ENCODE data around the gene KDM4C.
"Not testable (repeated sequence)": the region's sequence is repeated elsewhere in the genome, so short reads cannot be mapped to it uniquely, and the experiment has no call there.

KDM4C gene

DNA sequence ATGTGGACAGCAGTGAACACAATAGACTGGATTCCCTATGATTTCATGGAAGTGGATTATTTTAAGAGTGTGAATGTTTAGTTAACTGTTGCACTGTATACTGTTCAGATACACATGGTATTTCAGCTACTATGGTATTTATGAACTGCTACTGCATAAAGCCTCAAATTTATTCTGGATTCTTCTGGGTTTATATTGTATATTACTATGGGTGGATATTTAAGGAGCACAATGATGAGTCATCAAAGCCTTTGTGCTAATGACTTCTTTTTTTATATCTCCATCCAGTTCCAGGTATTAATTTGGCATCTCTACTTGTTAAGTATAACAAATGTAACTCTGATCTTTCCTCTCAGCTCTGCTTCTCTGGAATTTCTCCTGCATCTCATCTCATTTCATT, 6.8 kb downstream of the KDM4C start:
- DNase-seq = no peak

DNA sequence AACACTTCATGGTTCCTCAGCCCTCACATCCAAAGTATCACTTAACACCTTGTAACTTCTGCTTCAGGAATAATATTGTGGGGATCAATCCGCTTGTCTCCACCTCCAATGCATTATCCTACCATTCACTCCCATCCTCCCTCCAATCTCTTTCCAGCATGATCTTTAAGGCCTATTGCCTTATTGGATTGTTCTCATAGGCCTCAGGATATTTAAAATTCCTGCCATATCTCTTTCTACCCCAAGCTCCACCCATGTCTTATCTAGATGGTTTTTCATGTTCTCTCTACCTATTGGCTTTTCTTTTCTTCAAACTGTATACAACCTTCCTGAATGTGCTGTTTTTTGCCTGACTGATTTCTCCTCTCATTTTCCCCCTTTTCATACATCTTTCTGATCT, 7.2 kb downstream of the KDM4C start:
- no peak for DNase-seq

DNA sequence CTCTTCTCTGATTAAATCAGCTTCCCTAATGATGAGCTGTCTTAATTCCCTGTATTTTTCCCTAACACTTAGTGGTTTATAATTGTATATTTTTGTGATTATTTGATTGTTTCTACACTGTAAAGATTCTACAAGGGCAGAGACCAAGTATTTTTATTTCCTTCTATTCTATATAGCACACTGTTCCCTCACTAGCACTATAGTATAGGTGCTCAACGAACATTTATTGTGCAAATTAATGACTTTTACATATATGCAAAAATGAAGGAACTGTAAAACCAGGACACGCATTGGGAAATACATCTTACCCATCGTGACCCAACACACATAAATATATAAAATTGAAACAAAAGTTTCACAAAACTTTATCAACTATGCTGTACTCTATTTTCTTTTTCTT, 7.6 kb downstream of the KDM4C start:
- no peak for DNase-seq

DNA sequence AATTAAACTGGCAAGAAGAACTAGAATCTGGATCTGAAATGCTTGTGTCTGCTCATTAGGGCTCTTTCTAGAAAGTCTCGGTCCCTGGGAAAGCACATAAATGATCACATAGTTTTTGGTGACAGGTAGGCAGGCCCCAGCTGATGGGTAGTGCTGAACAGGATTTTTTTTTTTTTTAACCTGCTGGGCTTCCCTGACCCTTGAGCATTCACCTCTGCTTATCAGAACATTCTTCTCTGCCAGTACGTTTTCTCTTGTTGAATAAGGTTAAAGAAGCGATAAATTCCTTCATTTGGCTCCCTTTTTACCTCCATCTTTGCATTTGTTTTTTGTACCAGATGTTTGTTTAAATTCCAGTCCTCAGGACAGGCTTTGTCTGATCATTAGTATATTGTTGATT, 8.8 kb downstream of the KDM4C start:
- DNase-seq = no peak

DNA sequence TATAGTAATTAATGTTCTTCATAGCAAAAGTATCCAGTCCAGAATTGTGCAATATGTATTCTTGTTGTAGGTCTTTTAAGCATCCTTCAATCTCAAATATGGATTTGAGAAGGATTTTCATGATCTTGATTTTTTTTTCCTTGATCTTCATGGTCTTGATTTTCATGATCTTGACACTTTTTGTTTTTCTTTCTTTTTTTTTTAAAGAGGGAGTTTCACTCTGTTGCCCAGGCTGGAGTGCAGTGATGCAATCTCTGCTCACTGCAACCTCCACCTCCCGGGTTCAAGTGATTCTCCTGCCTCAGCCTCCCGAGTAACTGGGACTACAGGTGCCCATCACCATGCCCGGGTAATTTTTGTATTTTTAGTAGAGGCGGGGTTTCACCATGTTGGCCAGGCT, 10.8 kb downstream of the KDM4C start:
- not testable (repeated sequence) for DNase-seq

DNA sequence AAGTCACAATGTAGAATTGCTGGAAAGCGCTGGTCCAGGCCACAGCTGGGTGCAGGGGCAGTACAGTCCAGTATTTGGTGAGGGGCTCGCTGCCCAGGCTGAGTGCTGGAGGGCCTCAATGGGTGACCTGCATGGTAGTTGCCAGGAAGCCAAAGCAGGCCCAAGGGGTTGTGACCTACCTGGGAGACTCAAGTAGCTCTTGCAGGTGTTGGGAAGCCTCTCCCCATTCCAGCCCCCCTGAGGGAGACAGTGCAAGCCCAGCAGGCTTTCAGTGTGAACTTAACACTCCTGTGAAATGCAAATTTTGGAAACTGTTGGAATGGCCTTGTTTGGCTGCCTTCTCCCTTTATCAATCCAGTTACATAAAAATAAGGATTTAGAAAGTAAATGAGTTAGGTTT, 13.9 kb downstream of the KDM4C start:
- no peak for DNase-seq

DNA sequence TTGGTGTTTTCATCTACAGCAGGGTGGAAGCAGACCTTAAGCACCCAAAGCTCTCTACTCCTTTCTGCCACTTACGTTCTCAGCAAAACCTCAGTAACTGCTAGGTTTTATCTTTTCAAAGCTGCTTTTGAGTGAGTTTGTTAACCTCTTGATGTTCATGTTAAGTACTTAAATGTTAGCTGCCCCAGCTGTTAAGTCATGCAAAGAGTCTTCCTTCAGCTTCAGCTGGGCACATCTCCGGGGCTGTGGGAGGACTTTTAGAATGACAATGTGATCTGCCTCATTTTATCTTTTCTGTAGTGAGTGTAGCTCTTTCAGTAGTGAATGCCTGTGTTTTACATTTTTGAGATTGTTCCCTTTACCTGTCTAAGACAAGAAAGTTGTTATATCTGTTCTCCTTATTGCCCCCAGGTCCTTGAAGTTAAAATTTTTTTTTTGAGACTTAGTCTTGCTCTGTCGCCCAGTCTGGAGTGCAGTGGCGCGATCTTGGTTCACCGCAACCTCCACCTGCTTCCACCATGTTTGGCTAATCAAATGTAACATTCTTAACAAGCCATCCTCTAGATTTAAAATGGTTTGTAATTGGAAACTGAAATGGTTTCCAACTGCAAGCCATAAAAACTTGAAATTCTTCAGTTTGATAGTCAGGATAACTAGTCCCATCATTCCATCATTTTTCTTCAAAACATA, 19.6 kb downstream of the KDM4C start:
- DNase-seq = no peak

DNA sequence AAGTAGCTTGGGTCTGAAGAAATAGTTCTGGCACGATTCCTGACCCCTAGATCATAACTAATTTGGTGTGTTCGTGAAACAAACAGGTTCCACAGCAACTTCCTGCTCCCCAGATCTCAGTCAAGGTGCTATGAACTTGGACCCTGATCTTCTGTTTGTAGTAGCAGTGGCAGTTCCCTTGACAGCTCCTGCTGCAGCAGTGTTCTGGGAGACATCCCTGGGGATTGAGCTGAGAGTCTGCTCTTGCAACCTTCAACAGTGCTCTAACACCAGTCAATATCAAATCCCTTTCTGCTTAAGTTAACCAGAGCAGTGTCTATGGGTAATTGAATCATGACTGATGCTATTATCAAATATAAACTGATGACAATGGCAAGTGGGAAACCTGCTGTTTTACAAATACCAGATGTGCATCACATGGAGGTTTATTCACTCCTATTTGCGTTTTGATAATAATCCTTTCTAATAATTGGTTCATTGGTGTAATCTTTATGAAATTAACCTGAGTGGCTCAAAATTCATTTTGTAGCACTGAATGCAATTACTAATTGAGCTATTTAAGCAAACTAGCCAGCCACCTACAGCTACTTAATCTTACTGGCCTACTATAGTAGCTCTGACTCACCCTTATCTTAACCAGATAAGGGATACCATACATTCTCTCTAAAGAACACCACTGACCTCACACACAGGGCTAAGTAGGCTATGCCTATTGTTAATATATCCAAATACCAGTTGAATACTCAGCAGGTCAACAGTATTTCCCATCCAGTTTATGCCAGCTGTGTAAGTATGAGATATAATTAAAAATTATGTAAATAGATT, 21.9 kb downstream of the KDM4C start:
- DNase-seq = no peak

DNA sequence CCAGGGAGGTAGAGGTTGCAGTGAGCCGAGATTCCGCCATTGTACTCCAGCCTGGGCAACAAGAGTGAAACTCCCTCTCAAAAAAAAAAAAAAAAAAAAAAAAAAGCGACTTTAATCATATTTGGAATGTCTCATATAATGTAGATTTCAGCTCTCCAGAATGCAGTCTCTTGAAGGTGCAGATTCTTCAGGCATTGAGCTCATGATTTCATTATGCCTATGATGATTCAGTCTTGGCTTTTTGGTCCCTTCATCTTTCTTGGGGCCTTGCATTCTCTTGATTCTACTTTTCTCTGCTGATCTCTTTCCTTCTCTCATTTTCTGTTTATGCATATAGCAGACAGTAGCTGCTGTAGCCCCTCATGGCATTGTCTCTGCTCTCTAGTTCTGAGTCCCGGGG, 22.9 kb downstream of the KDM4C start:
- DNase-seq = no peak

DNA sequence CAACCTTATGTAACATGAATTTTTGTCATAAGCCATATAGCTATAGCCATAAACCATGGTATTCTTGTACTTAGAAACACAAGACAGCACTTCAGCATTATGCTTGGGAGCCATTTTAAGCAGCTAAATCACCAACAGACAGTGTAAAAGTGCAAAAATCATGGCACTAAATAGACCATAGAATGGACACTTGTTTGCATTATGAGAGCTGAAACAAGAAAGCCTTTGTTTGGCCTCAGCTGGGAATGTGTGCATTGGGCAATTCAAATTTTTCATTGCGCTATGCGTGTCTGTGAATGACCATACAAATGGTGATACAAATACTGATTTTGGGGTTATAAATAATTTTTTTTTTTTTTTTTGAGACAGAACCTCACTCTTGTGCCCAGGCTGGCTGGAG, 23.7 kb downstream of the KDM4C start:
- no peak for DNase-seq

DNA sequence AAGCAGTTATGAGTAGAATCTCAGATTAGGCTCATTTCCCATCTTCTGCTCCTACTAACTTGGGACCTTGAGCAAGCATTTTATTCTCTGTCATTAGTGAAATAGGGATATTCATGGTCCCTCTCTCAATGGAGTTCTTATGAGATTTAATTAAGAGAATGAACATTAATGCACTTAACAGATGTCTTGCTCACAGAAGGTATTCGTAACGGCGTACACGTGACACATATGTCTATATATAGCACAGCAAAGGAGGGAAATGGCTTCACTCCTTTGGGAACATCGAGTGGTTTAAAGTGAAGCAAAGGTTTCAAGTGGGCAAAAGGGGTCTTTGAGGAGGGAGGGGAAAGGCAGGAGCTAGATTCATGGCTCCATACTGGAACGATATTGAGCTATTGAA, 24.6 kb downstream of the KDM4C start:
- DNase-seq = no peak

DNA sequence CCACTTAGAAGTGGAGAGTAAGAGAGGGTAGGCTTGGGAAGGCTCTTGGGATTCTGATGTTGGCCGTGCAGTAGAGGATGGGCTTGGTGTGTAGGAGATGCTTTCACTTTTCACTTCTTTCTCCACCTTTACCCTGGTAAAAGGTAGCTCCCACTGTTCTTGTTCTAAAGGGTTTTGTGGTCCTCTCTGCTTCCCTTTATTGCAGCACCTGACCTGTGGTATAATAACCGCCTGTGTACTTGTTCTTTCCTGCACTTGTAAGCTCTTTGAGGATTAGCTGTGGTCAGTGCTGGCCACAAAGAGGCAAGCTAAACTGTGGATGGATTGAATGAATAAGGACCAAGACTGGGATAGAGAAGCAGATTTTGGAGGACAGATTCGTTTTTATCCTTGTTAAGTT, 25.2 kb downstream of the KDM4C start:
- DNase-seq = no peak

DNA sequence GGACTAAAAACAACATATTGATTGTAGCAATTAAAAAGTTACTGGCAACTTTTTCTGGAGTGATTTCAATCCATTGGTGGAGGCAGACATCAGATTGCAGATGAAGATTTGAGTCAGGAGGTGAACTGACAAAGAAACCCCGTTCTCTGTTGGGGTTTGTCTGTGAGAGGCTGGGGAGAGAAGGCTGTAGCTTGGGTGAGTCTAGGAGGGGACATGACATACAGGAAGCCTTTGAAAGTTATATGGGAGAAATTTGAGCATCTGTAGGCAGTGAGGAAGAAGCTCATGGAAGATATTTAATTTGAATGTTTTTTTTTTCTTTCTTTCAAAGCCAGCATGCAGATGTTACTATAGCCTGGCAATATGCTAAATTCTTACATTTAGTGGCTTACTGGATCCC, 26.0 kb downstream of the KDM4C start:
- DNase-seq = no peak

DNA sequence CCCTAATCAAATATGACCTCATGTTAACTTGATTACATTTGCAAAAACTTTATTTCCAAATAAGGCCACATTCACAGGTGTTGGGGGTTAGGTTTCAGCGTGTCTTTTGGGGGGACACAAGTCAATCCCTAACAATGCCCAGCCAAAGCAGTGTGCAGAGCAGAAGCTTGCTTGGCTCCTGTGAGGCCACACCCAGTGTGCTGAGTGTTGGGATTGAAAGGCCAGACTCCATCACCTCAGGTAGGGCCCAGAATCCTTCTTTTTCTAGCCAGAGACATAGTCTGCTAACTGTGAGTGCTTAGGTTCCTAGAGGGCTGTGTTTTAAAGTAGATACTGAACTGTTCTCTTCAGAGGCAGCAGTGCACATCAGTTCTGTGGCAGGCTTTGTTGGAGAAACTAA, 27.9 kb downstream of the KDM4C start:
- no peak for DNase-seq

DNA sequence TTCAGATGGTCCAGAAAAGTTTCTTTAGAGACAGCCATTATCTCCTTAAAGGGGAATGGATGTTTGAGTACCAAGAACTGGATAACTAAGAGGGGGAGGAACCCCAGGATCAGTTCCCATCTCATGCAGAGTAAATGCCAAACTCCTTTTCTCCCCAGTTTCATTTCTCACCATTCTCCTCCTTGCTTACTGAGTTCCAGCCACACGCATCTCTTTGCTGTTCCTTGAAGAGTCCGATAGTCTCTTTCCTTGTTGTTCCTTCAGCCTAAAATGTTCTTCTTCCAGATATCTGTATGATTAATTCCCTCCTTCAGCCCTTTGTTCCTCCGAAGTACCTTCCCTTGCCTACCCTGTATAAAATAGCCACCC, 30.0 kb downstream of the KDM4C start:
- DNase-seq = no peak

DNA sequence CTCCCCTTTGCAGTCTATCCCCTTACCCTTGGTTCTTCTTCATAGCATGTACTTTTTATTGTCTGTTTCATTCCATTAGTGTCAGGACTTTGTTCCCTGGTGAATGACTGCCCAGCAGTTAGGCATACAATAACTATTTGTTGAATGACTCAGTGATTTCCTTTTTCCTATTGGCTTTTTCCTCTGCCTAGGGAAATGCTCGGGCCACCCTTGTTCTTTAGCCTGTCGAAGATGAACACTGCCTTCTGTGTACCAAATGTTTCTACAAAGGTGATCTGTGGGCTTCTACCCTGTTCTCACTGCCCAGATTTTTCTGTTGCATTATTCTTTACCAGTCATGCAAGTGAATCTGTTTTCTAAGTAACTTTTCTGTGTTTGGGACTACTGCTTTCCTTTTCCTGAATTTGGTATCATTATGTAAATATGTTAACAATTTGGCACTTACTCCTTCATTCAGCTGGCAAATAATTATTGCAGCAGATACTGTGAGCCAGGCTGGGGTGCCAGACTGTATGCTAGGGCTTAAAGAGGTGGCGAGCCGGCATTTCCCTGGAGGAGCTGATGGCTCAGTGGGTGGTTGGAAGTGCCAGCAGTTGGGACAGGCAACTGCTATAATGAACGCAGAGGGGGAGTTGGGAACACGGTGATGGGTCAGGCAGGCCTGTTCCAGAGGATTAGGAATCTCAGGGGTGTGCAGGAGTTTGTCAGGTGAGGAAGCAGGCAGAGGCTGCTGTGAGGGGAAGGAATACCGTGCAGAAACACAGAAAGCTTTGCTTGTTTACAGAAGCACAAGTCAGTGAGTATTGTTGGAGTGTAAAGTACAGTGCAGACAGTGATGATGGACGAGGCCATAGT, 30.6 kb downstream of the KDM4C start:
- DNase-seq = no peak

DNA sequence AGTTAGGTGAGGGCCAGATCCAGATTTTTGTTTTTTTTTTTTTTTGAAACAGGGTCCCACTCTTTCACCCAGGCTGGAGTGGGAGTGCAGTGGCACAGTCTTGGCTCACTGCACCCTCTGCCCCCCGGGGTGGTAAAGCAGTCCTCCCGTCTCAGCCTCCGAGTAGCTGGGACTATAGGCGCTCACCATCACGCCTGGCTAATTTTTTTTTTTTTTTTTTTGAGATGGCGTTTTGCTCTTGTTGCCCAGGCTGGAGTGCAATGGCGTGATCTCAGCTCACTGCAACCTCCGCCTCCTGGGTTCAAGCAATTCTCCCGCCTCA, 31.2 kb downstream of the KDM4C start:
- DNase-seq = not testable (repeated sequence)

DNA sequence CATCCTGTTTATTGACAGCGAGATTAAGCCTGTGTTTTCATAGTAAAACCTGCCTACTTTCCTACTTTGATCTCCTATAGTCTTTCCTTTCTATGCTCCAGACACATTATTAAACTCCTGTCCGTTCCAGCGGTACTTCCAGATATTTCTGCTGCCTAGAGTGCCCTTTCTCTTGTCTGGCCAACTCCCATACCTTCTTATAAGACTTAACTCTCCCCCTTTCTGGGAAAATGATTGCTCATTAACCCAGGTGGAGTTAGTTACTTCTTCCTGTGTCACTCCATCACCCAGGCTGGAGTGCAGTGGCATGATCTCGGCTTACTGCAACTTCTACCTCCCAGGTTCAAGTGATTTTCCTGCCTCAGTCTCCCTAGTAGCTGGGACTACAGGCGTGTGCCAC, 33.1 kb downstream of the KDM4C start:
- no peak for DNase-seq

DNA sequence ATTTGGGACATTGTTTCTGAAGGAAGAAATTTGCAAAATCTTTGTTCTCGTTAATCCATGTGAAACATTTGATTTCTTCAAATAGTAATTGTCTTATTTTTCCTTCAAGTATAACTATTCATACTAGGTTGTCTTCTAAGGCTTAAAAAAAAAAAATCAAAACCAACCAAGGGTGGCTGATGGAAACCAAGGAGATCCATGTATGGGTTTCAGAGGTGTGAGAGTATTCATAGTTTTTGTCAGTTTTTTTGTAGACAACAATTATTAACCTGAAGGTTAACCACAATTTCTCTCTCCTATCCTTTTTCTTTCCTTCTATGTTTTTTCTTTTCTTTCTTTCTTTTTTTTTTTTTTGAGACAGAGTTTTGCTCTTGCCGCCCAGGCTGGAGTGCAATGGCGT, 35.4 kb downstream of the KDM4C start:
- no peak for DNase-seq

DNA sequence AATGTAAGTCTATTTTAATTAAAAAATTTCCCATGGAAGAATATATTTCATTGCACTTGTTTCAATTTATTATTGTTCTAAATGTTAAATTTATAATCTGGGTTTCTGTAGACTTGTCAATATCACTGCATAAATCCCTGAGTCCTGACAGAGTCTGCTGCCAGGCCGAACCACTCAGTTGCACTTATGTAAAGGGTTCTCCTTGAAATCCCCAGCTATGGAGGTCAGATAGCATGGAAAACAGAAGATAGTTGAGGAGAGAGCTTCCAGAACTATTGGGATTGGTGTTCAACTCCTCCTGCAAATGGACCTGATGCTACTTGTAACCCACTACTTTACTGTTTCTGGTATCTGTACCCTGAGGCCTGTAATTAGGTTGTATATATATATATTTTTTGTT, 37.2 kb downstream of the KDM4C start:
- no peak for DNase-seq

DNA sequence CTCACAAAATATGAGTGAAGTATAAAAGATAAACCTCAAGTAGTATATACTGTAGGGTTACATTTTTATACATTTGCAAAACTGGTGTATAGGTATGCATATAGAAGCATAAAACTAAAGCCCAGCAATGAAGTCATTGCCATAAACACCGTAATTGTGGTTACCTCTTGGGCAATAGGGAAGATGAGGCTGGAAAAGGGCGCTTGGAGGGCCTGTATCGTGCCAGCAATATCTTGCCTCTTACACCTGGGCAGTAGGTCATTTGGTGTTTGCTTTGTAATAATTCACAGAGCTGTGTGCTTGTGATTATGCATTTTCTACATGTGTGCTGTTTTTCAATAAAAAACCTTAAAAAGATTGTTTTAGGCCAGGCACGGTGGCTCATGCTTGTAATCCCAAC, 45.2 kb downstream of the KDM4C start:
- no peak for DNase-seq

DNA sequence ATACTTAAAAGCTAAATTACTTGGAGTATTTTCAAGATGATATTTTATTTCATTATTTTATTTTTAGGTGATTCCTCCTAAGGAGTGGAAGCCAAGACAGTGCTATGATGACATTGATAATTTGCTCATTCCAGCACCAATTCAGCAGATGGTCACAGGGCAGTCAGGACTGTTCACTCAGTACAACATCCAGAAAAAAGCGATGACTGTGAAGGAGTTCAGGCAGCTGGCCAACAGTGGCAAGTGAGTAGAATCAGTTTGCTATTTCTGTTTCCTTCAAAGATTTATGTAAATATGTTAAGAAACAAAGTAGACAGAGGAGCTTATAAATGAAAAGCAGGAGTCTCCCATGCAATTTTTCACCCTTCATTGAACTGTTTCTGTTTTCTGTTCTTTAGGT, 47.8 kb downstream of the KDM4C start:
- DNase-seq = no peak

DNA sequence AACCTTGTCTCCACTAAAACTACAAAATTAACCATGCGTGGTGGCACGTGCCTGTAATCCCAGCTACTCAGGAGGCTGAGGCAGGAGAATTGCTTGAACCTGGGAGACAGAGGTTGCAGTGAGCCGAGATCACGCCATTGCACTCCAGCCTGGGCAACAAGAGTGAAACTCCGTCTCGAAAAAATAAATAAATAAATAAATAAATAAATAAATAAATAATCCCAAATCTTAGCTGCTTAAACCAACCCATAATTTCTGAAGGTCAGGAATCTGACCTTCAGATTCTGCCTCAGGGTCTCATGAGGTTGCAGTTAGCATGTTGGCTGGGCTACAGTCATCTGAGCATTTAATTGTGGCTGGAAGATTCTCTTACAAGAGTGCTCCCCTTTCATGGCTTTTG, 48.5 kb downstream of the KDM4C start:
- DNase-seq = not testable (repeated sequence)

DNA sequence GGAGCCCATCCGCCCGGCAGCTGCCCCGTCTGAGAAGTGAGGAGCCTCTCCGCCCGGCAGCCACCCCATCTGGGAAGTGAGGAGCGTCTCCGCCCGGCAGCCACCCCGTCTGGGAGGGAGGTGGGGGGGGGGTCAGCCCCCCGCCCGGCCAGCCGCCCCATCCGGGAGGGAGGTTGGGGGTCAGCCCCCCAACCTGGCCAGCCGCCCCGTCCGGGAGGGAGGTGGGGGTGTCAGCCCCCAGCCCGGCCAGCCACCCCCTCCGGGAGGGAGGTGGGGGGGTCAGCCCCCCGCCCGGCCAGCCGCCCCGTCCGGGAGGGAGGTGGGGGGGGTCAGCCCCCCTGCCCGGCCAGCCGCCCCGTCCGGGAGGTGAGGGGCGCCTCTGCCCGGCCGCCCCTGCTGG, 49.9 kb downstream of the KDM4C start:
- not testable (repeated sequence) for DNase-seq

All from NCI-H1105 (cell line).